Tibial artery (tissue), 4 donors: ENCODE data around the gene ZFP36.

ENCODE experiments used
- DNase-seq, 2 donors: peaks; one replicate each; pipeline ENCODE4 v3.0.0-alpha.2; 2019
- H3K27ac ChIP-seq, 2 donors: fragments of 200-600 bp; sonication (generic) in 1 of 2; 1 replicate in 1 of 2; 2 replicates in 1 of 2; pipeline ENCODE4 v1.5.1; 2018 to 2019; ENCODE audit warnings: mild to moderate bottlenecking in 1 of 2
- H3K27me3 ChIP-seq, 2 donors: fragments of 200-600 bp; sonication (generic) in 1 of 2; one replicate each; pipeline versions ENCODE4 v1.5.1 to v1.6.0; 2016 to 2019
- H3K36me3 ChIP-seq, 3 donors: fragments of 200-600 bp; sonication (generic) in 2 of 3; one replicate each; pipeline ENCODE4 v1.5.1; 2016 to 2019; ENCODE audit warnings: mild to moderate bottlenecking in 2 of 3
- H3K4me1 ChIP-seq, 4 donors: fragments of 200-600 bp; sonication (generic) in 2 of 4; 1 replicate in 3 of 4; 2 replicates in 1 of 4; pipeline ENCODE4 v1.5.1; 2016 to 2019
- H3K4me3 ChIP-seq, 2 donors: fragments of 200-600 bp; sonication (generic) in 1 of 2; 1 replicate in 1 of 2; 2 replicates in 1 of 2; pipeline ENCODE4 v1.5.1; 2018 to 2019; ENCODE audit warnings: mild to moderate bottlenecking in 2 of 2
- H3K9me3 ChIP-seq, 3 donors: fragments of 200-600 bp; sonication (generic) in 1 of 3; one replicate each; pipeline ENCODE4 v1.5.1; 2016 to 2019
- intact Hi-C: fragments of 100-400 bp; cut with DNase I; formaldehyde crosslinking; loops from one replicate; pipeline ENCODE4 v1.15.0; 2023; ENCODE audit warnings: low total_unique reads
- TF ChIP-seq, protein P1 (sequence below), 2 experiments: fragments of 200-600 bp in 1 of 2; fragments of 450-650 bp in 1 of 2; IDR thresholded peaks; one replicate each; pipeline ENCODE4 v1.5.1; 2017 to 2019; ENCODE audit warnings: antibody characterized with exemption in 2 of 2, mild to moderate bottlenecking in 1 of 2, moderate library complexity in 1 of 2

ZFP36 gene

DNA sequence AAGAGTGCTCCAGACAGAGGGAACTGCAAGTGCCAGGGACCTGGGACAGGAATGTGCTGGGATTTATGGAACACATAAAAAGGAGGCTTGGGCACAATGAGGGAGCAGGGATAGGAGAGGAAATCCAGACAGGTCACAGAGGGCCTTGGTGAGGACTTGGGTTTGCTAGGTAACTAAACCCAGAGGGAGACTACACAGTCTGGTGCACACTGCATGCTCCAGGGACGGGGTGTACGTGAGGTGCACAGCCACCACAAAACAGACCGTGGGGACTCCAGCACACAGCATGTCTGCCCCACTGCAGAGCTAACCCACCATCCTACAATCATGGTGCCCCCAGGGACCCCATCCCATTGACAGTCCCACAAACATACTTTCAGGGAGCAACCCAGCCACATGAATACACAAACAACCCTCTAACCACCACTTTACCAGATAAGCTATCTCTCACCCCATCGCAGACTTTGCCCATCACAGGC, 5.5 kb upstream of the ZFP36 start:
- Histone ChIP-seq H3K4me3 (no peak overlapping the region), H3K4me1 (peaks cover 6 to 61% (median 47%) of the 10 kb centered on the region in 4 donors), H3K27me3 (no peaks in the 10 kb centered on the region), H3K9me3 (no peaks in the 10 kb centered on the region), H3K36me3 (peaks cover 0 to 20% (median 8%) of the 10 kb centered on the region in 3 donors), H3K27ac (peak overlapping the region; percentile 99 to 100)
- DNase-seq: no peak
- TF ChIP-seq, protein P1, sequence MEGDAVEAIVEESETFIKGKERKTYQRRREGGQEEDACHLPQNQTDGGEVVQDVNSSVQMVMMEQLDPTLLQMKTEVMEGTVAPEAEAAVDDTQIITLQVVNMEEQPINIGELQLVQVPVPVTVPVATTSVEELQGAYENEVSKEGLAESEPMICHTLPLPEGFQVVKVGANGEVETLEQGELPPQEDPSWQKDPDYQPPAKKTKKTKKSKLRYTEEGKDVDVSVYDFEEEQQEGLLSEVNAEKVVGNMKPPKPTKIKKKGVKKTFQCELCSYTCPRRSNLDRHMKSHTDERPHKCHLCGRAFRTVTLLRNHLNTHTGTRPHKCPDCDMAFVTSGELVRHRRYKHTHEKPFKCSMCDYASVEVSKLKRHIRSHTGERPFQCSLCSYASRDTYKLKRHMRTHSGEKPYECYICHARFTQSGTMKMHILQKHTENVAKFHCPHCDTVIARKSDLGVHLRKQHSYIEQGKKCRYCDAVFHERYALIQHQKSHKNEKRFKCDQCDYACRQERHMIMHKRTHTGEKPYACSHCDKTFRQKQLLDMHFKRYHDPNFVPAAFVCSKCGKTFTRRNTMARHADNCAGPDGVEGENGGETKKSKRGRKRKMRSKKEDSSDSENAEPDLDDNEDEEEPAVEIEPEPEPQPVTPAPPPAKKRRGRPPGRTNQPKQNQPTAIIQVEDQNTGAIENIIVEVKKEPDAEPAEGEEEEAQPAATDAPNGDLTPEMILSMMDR (IDR thresholded peaks at IDR 0.05): no peak
- intact Hi-C loops: no loop called here

DNA sequence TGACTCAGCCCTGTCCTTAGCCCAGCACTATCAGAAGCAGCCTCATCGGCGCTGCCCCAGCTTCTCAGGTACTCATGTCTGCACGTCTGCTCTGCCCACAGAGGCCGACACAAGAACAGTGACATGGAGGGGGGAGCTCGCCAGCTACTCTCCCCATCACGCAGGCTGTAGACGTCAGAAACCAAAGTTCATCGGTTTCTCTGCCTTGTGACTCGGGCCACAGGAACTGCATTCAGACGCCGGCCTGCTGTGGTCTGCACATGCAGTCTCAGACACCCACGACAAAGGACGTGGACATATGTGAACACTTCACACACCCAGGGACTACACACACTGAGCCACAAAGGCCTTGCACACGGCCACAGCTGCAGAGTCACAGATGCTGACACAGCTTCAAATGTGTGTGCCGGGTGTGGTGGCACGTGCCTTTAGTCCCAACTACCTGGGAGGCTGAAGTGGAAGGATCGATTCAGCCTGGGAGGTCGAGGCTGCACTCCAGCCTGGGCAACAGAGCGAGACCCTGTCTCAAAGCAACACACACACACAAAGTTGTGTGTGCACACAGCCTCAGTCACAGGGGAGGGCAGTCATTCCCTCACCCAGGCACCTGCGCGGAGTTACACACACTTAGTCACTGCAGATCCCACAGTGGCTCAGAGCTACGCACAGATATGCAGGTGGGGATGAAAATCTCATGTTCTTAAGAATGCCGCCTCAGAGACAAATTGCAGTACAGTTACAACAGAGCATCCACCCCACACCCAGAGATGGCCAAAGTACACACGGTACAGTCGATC, 4.9 kb upstream of the ZFP36 start:
- Histone ChIP-seq H3K27me3 (no peaks in the 10 kb centered on the region), H3K9me3 (no peaks in the 10 kb centered on the region), H3K4me3 (peak overlapping the region in 1 of 2 donors; percentile 63), H3K4me1 (peaks cover 6 to 61% (median 47%) of the 10 kb centered on the region in 4 donors), H3K27ac (peak overlapping the region; percentile 99 to 100), H3K36me3 (peaks cover 0 to 15% (median 5%) of the 10 kb centered on the region in 3 donors)
- DNase-seq: peak; percentile 64 to 89
- intact Hi-C loops: no loop called here
- TF ChIP-seq, protein P1 (IDR thresholded peaks at IDR 0.05): no peak

DNA sequence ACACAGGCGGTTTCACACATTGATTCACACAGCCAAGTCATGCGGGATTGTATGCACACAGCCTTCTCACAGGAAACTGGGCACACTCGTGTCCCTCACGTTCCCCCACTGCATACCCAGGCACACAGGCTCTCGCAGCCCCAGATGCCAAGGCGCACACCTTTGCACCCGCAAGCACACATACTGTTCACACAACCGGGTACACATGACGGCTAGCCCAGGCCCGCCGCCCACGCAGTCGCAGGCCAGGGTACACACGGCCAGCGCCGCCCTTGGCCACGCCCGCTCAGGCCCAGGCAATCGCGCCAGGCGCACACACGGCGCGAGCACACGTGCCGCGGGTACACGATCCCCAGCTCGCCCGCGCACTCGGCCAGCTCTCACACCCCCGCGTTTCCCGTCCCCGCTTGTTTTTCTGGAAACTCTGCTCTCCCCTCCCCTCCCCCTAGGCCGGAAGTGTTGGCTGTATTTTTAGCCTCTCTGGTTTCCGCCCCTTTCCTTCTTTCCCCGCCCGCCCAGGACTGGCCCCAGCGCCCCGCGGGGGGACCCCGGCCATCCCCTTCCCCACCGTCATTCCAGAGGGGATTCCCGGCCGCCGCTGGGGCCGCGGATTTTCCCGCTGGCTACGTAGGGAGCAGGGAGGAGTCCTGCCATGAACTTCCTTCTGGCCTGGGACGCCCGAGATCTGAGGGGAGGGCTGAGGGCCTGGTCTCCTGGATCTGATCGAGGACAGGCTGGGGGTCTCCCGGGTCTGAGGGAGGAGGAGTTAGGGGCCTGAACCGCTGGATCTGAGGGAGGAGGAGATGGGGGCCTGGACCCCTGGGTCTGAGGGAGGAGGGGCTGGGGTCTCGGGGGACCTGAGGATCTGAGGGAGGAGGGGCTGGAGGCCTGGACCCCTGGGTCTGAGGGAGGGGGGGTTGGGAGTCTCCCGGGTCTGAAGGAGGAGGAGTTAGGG, 4.0 kb upstream of the ZFP36 start:
- TF ChIP-seq, protein P1 (IDR thresholded peaks at IDR 0.05): no peak
- Histone ChIP-seq H3K36me3 (peaks cover 4 to 17% (median 12%) of the 10 kb centered on the region in 3 donors), H3K27ac (peak overlapping the region; percentile 99 to 100), H3K9me3 (no peaks in the 10 kb centered on the region), H3K4me1 (peaks cover 6 to 61% (median 42%) of the 10 kb centered on the region in 4 donors), H3K27me3 (no peaks in the 10 kb centered on the region), H3K4me3 (peak overlapping the region; percentile 63 to 66)
- peak; percentile 96 to 97 for DNase-seq
- intact Hi-C loops: no loop called here

DNA sequence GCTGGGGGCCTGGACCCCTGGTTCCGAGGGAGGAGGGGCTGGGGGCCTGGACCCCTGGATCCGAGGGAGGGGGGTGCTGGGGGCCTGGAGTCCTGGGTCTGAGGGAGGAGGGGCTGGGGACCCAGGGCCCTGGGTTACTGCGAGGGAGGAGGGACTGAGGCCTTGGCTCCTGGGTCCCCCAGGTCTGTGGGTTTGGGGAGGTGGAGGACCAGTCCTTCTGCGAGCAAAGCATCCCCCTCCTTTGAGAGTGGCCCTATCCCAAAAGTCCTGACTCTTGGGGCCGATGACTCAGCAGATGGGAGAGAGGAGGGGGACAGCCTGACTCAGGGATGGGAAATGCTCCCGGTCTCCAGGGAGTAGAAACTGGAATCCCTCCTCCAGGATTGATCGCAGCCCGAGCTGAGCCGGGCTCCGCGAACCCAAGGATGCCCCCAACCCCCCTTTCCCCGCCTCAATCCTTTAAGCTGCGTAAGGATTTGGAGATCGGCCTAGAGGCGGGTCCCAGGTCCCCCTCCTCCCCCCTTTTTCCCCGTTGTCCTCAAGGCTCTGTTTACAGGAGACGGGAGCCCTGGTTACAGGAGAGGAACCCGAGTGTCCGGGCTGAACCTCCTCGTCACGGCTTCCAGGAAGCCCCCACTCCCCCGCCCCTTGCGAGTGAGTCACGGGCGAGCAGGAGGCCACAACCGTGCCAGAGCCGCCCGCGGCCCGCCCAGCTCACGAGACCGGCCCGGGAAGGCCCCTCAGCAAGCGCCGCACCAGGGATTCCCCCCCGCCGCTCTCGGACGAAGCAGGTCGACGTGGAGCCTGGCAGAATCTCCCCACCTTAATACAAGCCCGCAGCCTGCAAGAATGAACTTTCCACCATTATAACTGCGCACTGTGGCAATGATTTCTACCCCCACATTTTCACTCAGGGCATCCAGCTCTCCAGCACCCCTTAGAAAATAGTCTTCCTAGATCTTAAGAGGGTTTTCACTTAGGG, 3.0 kb upstream of the ZFP36 start:
- peak overlapping the region; percentile 63 to 66 for H3K4me3 ChIP-seq
- H3K9me3 ChIP-seq: no peaks in the 10 kb centered on the region
- H3K27me3 ChIP-seq: no peaks in the 10 kb centered on the region
- peak; percentile 100 for DNase-seq
- peaks cover 14 to 25% (median 22%) of the 10 kb centered on the region in 3 donors for H3K36me3 ChIP-seq
- peaks cover 6 to 52% (median 33%) of the 10 kb centered on the region in 4 donors for H3K4me1 ChIP-seq
- intact Hi-C loops: no loop called here
- TF ChIP-seq, protein P1 (IDR thresholded peaks at IDR 0.05): no peak
- peak overlapping the region; percentile 99 to 100 for H3K27ac ChIP-seq
